Memory B cell (primary cell): Measurements from ENCODE around the gene LCE1C.

ENCODE experiments used
- ATAC-seq: fragments of 150-1000 bp; cut with Tn5 transposase; 2 replicates; pipeline ENCODE4 v1.10.0; 2021; ENCODE audit warnings: low read depth, mild to moderate bottlenecking, moderate library complexity
- DNase-seq, 2 donors: peaks; one replicate each; pipeline ENCODE4 v3.0.0; 2022; ENCODE audit warnings: low spot score in 2 of 2
- H3K27ac Mint-ChIP-seq: one replicate; pipeline ENCODE4 v1.8.0; 2022; ENCODE audit warnings: mild to moderate bottlenecking, moderate library complexity, mixed read lengths
- H3K27me3 Mint-ChIP-seq: one replicate; pipeline ENCODE4 v1.8.0; 2022; ENCODE audit warnings: mixed read lengths
- H3K36me3 Mint-ChIP-seq: one replicate; pipeline ENCODE4 v1.8.0; 2022; ENCODE audit warnings: mild to moderate bottlenecking, mixed read lengths
- H3K4me1 Mint-ChIP-seq: one replicate; pipeline ENCODE4 v1.8.0; 2022; ENCODE audit warnings: mixed read lengths
- H3K4me3 Mint-ChIP-seq: one replicate; pipeline ENCODE4 v1.8.0; 2022; ENCODE audit warnings: mild to moderate bottlenecking, moderate library complexity, mixed read lengths
- H3K9me3 Mint-ChIP-seq: one replicate; pipeline ENCODE4 v1.8.0; 2022; ENCODE audit warnings: mixed read lengths

The LCE1C gene

GRCh38 chr1:152777510-152778137 lies 28.8 kb downstream of the LCE1C start:
- H3K27ac Mint-ChIP-seq = no peak overlapping the region
- no peaks in the 10 kb centered on the region for H3K36me3 Mint-ChIP-seq
- no peak for ATAC-seq
- H3K27me3 Mint-ChIP-seq = peaks cover 21% of the 10 kb centered on the region
- DNase-seq = no peak
- H3K9me3 Mint-ChIP-seq = peaks cover 3% of the 10 kb centered on the region
- H3K4me3 Mint-ChIP-seq = no peak overlapping the region
- H3K4me1 Mint-ChIP-seq = no peaks in the 10 kb centered on the region

DNA sequence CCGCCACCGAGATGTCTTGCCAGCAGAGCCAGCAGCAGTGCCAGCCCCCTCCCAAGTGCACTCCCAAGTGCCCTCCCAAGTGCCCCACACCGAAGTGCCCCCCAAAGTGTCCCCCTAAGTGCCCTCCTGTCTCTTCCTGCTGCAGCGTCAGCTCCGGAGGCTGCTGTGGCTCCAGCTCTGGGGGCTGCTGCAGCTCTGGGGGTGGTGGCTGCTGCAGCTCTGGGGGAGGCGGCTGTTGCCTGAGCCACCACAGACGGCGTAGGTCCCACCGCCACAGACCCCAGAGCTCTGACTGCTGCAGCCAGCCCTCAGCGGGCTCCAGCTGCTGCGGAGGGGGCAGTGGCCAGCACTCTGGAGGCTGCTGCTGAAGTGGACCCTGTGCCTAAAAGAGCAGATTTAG lies 30.1 kb downstream of the LCE1C start:
- DNase-seq (no peak), ATAC-seq (no peak)
- Mint-ChIP-seq H3K27me3 (peaks cover 23% of the 10 kb centered on the region), H3K27ac (no peak overlapping the region), H3K4me1 (no peaks in the 10 kb centered on the region), H3K9me3 (peaks cover 7% of the 10 kb centered on the region), H3K4me3 (no peak overlapping the region), H3K36me3 (no peaks in the 10 kb centered on the region)

DNA sequence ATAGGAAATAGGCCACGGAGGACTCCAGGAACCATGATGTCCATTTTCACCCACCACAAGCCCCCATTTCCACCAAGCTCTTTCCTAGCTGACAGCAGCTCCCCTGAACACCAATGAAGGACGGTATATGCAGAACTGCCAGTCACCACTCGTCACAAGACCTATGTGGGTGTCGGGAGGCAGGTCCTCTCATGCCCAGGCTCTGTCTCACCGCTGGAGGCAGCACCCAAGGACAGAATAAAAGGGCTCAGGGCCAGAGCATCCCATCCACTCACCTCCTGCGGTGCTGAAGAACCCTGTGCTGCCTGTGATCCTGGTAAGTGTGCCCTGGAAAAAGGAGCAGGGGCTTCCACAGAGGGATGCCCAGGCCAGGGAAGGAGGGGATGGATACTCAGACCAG lies 31.6 kb downstream of the LCE1C start, which contains the start of gene LCE1F:
TSS of gene LCE1F (plus strand) at position 266 of the 400 bp plus-strand sequence. CDS start 1,232 bp downstream, outside the sequence.
- no peak within 1 kb of the TSS for H3K27ac Mint-ChIP-seq
- no peak within 1 kb of the TSS for H3K4me3 Mint-ChIP-seq
- DNase-seq (no peak), ATAC-seq (no peak)
- H3K36me3 Mint-ChIP-seq = peaks cover 1% of the 10 kb centered on the region
- H3K4me1 Mint-ChIP-seq = no peaks in the 10 kb centered on the region
- peaks cover 23% of the 10 kb centered on the region for H3K27me3 Mint-ChIP-seq
- H3K9me3 Mint-ChIP-seq = peaks cover 8% of the 10 kb centered on the region

- Mint-ChIP-seq H3K27ac (no peak overlapping the region), H3K4me1 (no peaks in the 10 kb centered on the region), H3K27me3 (peaks cover 16% of the 10 kb centered on the region), H3K36me3 (peaks cover 1% of the 10 kb centered on the region), H3K4me3 (no peak overlapping the region), H3K9me3 (peaks cover 8% of the 10 kb centered on the region)
- ATAC-seq (no peak), DNase-seq (no peak)
Observed at GRCh38 chr1:152770411-152770810, 36.0 kb downstream of the LCE1C start.

- no peak overlapping the region for H3K4me3 Mint-ChIP-seq
- H3K36me3 Mint-ChIP-seq = peaks cover 1% of the 10 kb centered on the region
- ATAC-seq (no peak), DNase-seq (no peak)
- H3K4me1 Mint-ChIP-seq = no peaks in the 10 kb centered on the region
- no peak overlapping the region for H3K27ac Mint-ChIP-seq
- peaks cover 10% of the 10 kb centered on the region for H3K27me3 Mint-ChIP-seq
- peaks cover 6% of the 10 kb centered on the region for H3K9me3 Mint-ChIP-seq
Observed at GRCh38 chr1:152768847-152769533, 37.5 kb downstream of the LCE1C start.

DNA sequence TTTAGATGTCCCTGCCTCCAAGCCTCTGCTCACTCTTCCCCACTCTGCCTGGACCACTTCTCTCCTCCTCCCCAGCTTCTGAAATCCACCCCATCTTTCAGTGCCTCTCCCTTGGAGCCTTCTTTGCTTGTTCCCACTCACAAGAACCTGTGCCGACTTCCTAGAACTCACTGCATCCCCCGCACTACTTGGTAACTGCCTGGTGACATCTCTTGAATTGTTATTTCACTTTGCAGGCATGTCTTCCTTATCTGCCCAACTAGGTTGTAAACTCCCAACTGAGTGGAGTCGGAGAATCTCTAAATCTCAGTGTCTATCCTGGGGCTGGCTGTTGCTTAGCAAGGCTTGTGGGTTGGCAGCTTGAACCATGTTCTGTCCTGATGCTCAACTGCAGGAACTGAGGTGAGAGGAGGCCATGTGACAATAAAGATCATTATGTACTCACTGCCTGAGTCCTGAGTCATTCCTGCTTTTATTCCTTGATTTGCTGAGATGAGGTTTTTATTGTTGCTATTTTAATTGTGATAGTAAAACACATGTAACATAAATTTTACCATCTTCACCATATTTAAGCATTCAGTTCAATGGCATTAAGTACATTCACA lies 44.7 kb downstream of the LCE1C start:
- Mint-ChIP-seq H3K27ac (no peak overlapping the region), H3K4me1 (no peaks in the 10 kb centered on the region), H3K9me3 (no peaks in the 10 kb centered on the region), H3K36me3 (no peaks in the 10 kb centered on the region), H3K27me3 (peaks cover 13% of the 10 kb centered on the region), H3K4me3 (no peak overlapping the region)
- ATAC-seq (no peak), DNase-seq (no peak)

GRCh38 chr1:152760551-152761190 lies 45.8 kb downstream of the LCE1C start:
- H3K27me3 Mint-ChIP-seq = peaks cover 17% of the 10 kb centered on the region
- no peaks in the 10 kb centered on the region for H3K36me3 Mint-ChIP-seq
- DNase-seq (no peak), ATAC-seq (no peak)
- no peaks in the 10 kb centered on the region for H3K4me1 Mint-ChIP-seq
- H3K27ac Mint-ChIP-seq = no peak overlapping the region
- H3K9me3 Mint-ChIP-seq = no peaks in the 10 kb centered on the region
- H3K4me3 Mint-ChIP-seq = no peak overlapping the region

DNA sequence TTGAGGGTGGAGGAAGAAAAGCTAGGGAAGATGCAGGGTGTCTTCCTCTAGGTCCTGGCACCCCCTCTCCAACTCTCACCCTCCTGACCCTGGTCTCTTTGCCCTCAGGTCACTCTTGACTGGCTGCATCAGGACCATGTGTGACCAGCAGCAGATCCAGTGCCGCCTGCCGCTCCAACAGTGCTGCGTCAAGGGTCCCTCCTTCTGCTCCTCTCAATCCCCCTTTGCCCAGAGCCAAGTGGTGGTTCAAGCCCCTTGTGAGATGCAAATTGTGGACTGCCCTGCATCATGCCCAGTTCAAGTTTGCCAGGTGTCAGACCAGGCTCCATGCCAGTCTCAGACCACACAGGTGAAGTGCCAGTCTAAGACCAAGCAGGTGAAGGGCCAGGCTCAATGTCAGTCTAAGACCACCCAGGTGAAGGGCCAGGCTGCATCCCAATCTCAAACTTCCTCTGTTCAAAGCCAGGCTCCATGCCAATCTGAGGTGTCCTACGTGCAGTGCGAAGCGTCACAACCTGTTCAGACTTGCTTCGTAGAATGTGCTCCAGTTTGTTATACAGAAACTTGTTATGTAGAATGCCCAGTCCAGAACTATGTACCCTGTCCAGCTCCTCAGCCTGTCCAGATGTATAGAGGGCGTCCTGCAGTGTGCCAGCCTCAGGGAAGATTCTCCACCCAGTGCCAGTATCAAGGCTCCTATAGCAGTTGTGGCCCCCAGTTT lies 46.8 kb downstream of the LCE1C start:
- no peak for DNase-seq
- ATAC-seq = no peak
- peaks cover 13% of the 10 kb centered on the region for H3K27me3 Mint-ChIP-seq
- no peak overlapping the region for H3K4me3 Mint-ChIP-seq
- no peak overlapping the region for H3K27ac Mint-ChIP-seq
- no peaks in the 10 kb centered on the region for H3K9me3 Mint-ChIP-seq
- no peaks in the 10 kb centered on the region for H3K36me3 Mint-ChIP-seq
- no peaks in the 10 kb centered on the region for H3K4me1 Mint-ChIP-seq

GRCh38 chr1:152758636-152759035 lies 47.8 kb downstream of the LCE1C start:
- Mint-ChIP-seq H3K36me3 (no peaks in the 10 kb centered on the region), H3K27ac (no peak overlapping the region), H3K4me1 (no peaks in the 10 kb centered on the region), H3K27me3 (peaks cover 13% of the 10 kb centered on the region), H3K4me3 (no peak overlapping the region), H3K9me3 (no peaks in the 10 kb centered on the region)
- DNase-seq = no peak
- no peak for ATAC-seq

- Mint-ChIP-seq H3K4me1 (no peaks in the 10 kb centered on the region), H3K36me3 (no peaks in the 10 kb centered on the region), H3K27ac (no peak within 1 kb of the TSS), H3K4me3 (no peak within 1 kb of the TSS), H3K27me3 (peaks cover 14% of the 10 kb centered on the region), H3K9me3 (no peaks in the 10 kb centered on the region)
- ATAC-seq = no peak
- no peak for DNase-seq
Observed at GRCh38 chr1:152757747-152758146, 48.7 kb downstream of the LCE1C start, which contains the start of gene KPRP. KPRP (plus strand) TSS chr1:152758025; CDS start chr1:152759589, 1,564 bp downstream.

DNA sequence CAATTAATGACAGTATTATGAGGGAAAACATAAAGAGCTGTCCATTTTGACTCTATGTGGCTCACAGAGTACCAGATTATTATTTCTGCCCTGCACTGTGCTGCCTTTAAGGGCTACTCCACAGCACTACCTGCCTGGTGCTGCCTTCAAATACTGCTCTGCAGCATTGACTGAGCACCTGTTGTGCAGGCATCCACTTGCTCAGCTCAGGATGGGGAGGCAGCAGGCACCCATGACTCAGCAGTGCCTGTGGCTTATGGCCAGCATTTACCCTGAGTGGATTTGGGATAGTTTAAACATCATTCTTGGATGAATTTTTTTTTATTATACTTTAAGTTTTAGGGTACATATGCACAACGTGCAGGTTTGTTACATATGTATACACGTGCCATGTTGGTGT lies 49.6 kb downstream of the LCE1C start:
- DNase-seq (no peak), ATAC-seq (no peak)
- Mint-ChIP-seq H3K9me3 (no peaks in the 10 kb centered on the region), H3K27me3 (peaks cover 17% of the 10 kb centered on the region), H3K4me3 (no peak overlapping the region), H3K4me1 (no peaks in the 10 kb centered on the region), H3K36me3 (no peaks in the 10 kb centered on the region), H3K27ac (no peak overlapping the region)
